HG02571 (cell line): ENCODE results near the gene EDA2R.

Experiments
- ATAC-seq: cut with Tn5 transposase; IDR thresholded peaks from one replicate; pipeline ENCODE4 v1.9.1; 2021; ENCODE audit warnings: mild to moderate bottlenecking, moderate library complexity; ENCODE audit not compliant: unreplicated experiment

EDA2R gene

GRCh38 chrX:66547847-66548369 is 91.0 kb downstream of the EDA2R start:
- no peak for ATAC-seq
